K562 (cell line): ENCODE measurements around the gene RFNG. TPM values are rescaled to one million over a fixed set of nuclear protein-coding genes. Genes with fewer than 3 reads are reported as not detected.

Experiments used
- ATF6 ChIP-seq: sonication (generic); formaldehyde crosslinking; IDR thresholded peaks from 2 replicates; pipeline ENCODE4 v1.4.0; 2020; ENCODE audit warnings: mild to moderate bottlenecking, missing genetic modification reagents
- CREB1 ChIP-seq, 2 experiments: sonication (generic) in 1 of 2; formaldehyde crosslinking in 1 of 2; IDR thresholded peaks; 2 replicates each; pipeline versions ENCODE4 v1.6.1 to v1.8.0; 2012 to 2022; ENCODE audit warnings: inconsistent platforms in 1 of 2, mild to moderate bottlenecking in 1 of 2, missing genetic modification reagents in 1 of 2, moderate library complexity in 1 of 2
- ELK3 ChIP-seq: fragments of 450-650 bp; formaldehyde crosslinking; IDR thresholded peaks from 2 replicates; pipeline ENCODE4 v1.4.0; 2020; ENCODE audit warnings: mild to moderate bottlenecking
- ETV1 ChIP-seq: fragments of 450-650 bp; conservative IDR thresholded peaks from 2 replicates; pipeline ENCODE4 v1.6.1; 2016; ENCODE audit warnings: missing genetic modification characterization, control low read depth, low read depth, missing compliant biosample characterization
- HNRNPUL1 ChIP-seq: fragments of 200-400 bp; formaldehyde crosslinking; IDR thresholded peaks from 2 replicates; pipeline ENCODE4 v1.6.1; 2017; ENCODE audit warnings: low read length
- IRF9 ChIP-seq: fragments of 450-650 bp; IDR thresholded peaks from 2 replicates; pipeline ENCODE4 v1.6.1; 2016; ENCODE audit warnings: missing biosample characterization, missing genetic modification characterization
- MNT ChIP-seq, 2 experiments: fragments of 450-650 bp; conservative IDR thresholded peaks; 2 replicates each; pipeline ENCODE4 v1.6.1; 2017; ENCODE audit warnings: mild to moderate bottlenecking in 2 of 2, moderate library complexity in 2 of 2
- NR2C2 ChIP-seq, 2 experiments: fragments of 200-800 bp in 1 of 2; sonication (Bioruptor generic) in 1 of 2; sonication (generic) in 1 of 2; formaldehyde crosslinking in 1 of 2; IDR thresholded peaks; 2 replicates each; pipeline versions ENCODE4 v1.6.1 to v1.8.0; 2016 to 2022; ENCODE audit warnings: mild to moderate bottlenecking in 1 of 2, missing compliant biosample characterization in 1 of 2, missing genetic modification characterization in 1 of 2, missing genetic modification reagents in 1 of 2
- PCBP1 ChIP-seq: fragments of 200-400 bp; formaldehyde crosslinking; IDR thresholded peaks from 2 replicates; pipeline ENCODE4 v1.6.1; 2018; ENCODE audit warnings: mild to moderate bottlenecking, low read depth, low read length; ENCODE audit not compliant: poor library complexity, severe bottlenecking
- SRSF1 ChIP-seq: fragments of 200-400 bp; formaldehyde crosslinking; IDR thresholded peaks from 2 replicates; pipeline ENCODE4 v1.6.1; 2017; ENCODE audit warnings: mild to moderate bottlenecking, low read depth, low read length, moderate library complexity
- STAG1 ChIP-seq: sonication (generic); formaldehyde crosslinking; IDR thresholded peaks from 2 replicates; pipeline ENCODE4 v1.5.0; 2020; ENCODE audit warnings: missing genetic modification reagents, borderline replicate concordance
- TAF7 ChIP-seq: fragments of 450-650 bp; IDR thresholded peaks from 2 replicates; pipeline ENCODE4 v1.6.1; 2016; ENCODE audit warnings: missing genetic modification characterization, missing compliant biosample characterization
- TEAD2 ChIP-seq: fragments of 450-650 bp; IDR thresholded peaks from 2 replicates; pipeline ENCODE4 v1.6.1; 2016; ENCODE audit warnings: missing genetic modification characterization, control low read depth, missing compliant biosample characterization
- U2AF1 ChIP-seq: fragments of 200-400 bp; formaldehyde crosslinking; optimal IDR thresholded peaks from 2 replicates; pipeline ENCODE3; 2017; ENCODE audit warnings: mild to moderate bottlenecking, low read depth, low read length, moderate library complexity
- ZNF146 ChIP-seq: IDR thresholded peaks from one replicate; pipeline ENCODE4 v1.6.1; 2018; ENCODE audit warnings: missing compliant biosample characterization; ENCODE audit not compliant: unreplicated experiment
- ZNF551 ChIP-seq: fragments of 250-450 bp; sonication (Bioruptor Pico); IDR thresholded peaks from 2 replicates; pipeline ENCODE4 v1.5.0; 2021; ENCODE audit warnings: mild to moderate bottlenecking, moderate library complexity
- polyA plus RNA-seq, 8 experiments: library from polyadenylated mRNA; depleted of rRNA in 4 of 8; stranded (reverse) in 5 of 8; unstranded in 3 of 8; fragments of >200 nt; fragmentation: Nextera tagmentation in 2 of 8; fragmentation: Illumina TruSeq in 1 of 8; extraction: Ambion mirVana in 2 of 8; extraction: Trizol in 1 of 8; gene quantifications; 2 replicates each; pipeline versions ENCODE4 v1.2.1 to v1.2.3, GENCODE V29; 2011 to 2014; ENCODE audit warnings: inconsistent platforms in 1 of 8, missing spikeins in 1 of 8
- total RNA-seq, 7 experiments: library from RNA; depleted of rRNA in 6 of 7; stranded (reverse); fragments of >200 nt in 6 of 7; fragmentation: Illumina TruSeq in 2 of 7; extraction: Trizol in 2 of 7; gene quantifications; 2 replicates each; pipeline versions ENCODE4 v1.2.1 to v1.2.3, GENCODE V29; 2011 to 2021; ENCODE audit warnings: low replicate concordance in 1 of 7

The RFNG gene
- total and polyA plus RNA-seq, 9 of the 15 experiments (the other 6 are each of a cell fraction or from before 2014, with no cell fraction given): 0.32 to 32.8 (median 9.5) TPM

- TF ChIP-seq CREB1 (IDR thresholded peaks at IDR 0.05) (no peak), CREB1 (CRISPR knock-in tag; IDR thresholded peaks at IDR 0.05) (peak; percentile 71), ETV1 (tag) (peak; percentile 81), SRSF1 (0 out of 2 replicates have a peak, but pooled peaks have one; percentile 83), ATF6 (CRISPR knock-in tag) (0 out of 2 replicates have a peak, but pooled peaks have one; percentile 86), U2AF1 (peak; percentile 66), ELK3 (CRISPR knock-in tag) (no peak), STAG1 (peak; percentile 100), ZNF146 (CRISPR knock-in tag) (no peak), TEAD2 (tag) (no peak), HNRNPUL1 (no peak), NR2C2 (CRISPR knock-in tag; IDR thresholded peaks at IDR 0.05) (peak; percentile 22; the same call in 1 of the 2 replicates), NR2C2 (tag; IDR thresholded peaks at IDR 0.05) (no peak; the same call in 1 of the 2 replicates), MNT (conservative IDR thresholded peaks at IDR 0.05) (peak; percentile 84 to 91), PCBP1 (peak; percentile 30), TAF7 (no peak), IRF9 (tag) (no peak), ZNF551 (no peak)
Measured at GRCh38 chr17:82030470-82031302, 20.9 kb downstream of the RFNG start (continued).
